ENCODE measurements around the gene APLF. TPM values are rescaled to one million over a fixed set of nuclear protein-coding genes. Genes with fewer than 3 reads are reported as not detected.
"Not testable (repeated sequence)": the region's sequence is repeated elsewhere in the genome, so short reads cannot be mapped to it uniquely, and the experiment has no call there.

APLF gene
- total and polyA plus RNA-seq, 8 donors, result 0.85 to 4.2 (median 1.9) TPM

DNA sequence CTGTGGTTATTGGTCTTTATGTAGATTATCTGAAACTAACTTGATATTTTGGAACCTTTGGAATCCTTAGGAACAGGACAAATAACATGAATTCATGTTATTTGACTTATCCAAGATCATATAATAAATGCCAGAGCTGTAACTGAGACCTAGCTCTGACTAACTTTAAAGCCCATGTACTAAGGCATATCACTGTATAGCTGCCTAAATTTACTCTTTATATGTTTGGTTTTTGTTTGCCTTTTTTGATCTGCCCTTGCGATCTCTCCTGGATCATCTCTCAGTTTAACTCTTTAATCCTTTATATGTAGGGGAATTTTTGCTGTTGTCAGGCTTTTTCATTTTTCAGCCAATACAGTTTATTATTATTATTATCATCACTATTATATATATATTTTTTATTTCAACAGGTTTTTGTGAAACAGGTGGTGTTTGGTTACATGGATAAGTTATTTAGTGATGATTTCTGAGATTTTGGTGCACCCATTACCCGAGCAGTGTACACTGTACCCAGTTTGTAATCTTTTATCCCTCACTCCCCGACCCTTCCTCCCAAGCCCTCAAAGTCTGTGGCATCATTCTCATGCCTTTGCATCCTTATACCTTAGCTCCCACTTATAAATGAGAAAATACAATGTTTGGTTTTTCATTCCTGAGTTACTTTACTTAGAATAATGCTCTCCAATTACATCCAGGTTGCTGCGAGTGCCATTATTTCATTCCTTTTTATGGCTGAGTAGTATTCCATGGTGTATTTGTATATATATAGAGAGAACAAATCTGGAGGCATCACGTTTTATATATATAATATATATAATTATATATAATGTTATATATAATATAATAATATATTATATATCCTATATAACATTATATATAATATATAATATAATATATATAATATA lies 48.9 kb downstream of the APLF start:
- Histone ChIP-seq H3K36me3 (no peaks in the 10 kb centered on the region), H3K9me3 (no peaks in the 10 kb centered on the region), H3K4me3 (no peak overlapping the region), H3K27me3 (no peaks in the 10 kb centered on the region), H3K27ac (no peak overlapping the region), H3K4me1 (peaks cover 0 to 4% (median 0%) of the 10 kb centered on the region in 3 donors)
- intact Hi-C loops (cut with DNase I), result no loop called here
- no peak for TF ChIP-seq CTCF (IDR thresholded peaks at IDR 0.05)
- WGBS, 2 donors, result 85% methylated on average over 5 of the region's 5 CpGs
- no peak for ATAC-seq
- FAIRE-seq, result peak; percentile 26
- no peak for DNase-seq

DNA sequence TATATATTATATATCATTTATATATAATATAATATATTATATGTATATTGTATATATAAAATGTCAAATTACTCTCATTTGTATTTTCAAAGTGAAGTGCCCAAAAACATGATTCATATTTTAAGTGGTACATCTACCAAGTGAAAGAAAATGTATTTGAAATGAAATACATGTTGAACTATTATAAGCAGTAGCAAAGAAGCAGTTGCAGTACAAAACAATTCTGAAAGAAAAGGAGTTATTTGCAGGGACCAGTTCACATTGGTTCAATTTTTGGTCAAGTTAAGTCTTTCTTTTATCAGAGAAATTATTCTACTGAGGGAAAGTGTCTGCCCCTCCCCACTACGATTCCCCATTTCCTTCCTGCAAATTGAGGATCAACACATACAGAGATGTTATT lies 51.9 kb downstream of the APLF start:
- Histone ChIP-seq H3K27me3 (no peaks in the 10 kb centered on the region), H3K4me1 (peaks cover 0 to 4% (median 0%) of the 10 kb centered on the region in 3 donors), H3K4me3 (no peak overlapping the region), H3K36me3 (no peaks in the 10 kb centered on the region), H3K9me3 (no peaks in the 10 kb centered on the region), H3K27ac (no peak overlapping the region)
- 90 to 97% methylated on average over 1 of the region's 1 CpG for WGBS, 2 donors
- no peak for FAIRE-seq
- ATAC-seq, result no peak
- DNase-seq, result no peak
- intact Hi-C loops (cut with DNase I), result no loop called here
- no peak for TF ChIP-seq CTCF (IDR thresholded peaks at IDR 0.05)

DNA sequence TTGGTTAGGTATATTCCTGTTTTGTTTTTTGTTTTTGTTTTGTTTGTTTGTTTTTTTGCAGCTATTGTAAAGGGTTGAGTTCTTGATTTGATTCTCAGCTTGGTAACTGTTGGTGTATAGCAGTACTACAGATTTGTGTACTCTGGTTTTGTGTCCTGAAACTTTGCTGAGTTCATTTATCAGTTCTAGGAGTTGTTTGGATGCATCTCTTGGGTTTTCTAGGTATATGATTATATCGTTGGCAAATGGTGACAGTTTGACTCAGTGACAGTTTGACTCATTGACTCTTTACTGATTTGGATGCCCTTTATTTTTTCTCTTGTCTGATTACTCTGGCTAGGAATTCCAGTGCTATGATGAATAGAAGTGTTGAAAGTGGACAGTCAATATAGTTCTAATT lies 53.7 kb downstream of the APLF start:
- intact Hi-C loops (cut with DNase I), result no loop called here
- H3K27ac ChIP-seq, result no peak overlapping the region
- no peaks in the 10 kb centered on the region for H3K27me3 ChIP-seq
- no peak overlapping the region for H3K4me3 ChIP-seq
- H3K36me3 ChIP-seq, result no peaks in the 10 kb centered on the region
- no peaks in the 10 kb centered on the region for H3K9me3 ChIP-seq
- FAIRE-seq (no peak), ATAC-seq (no peak), DNase-seq (no peak)
- WGBS, 2 donors, result 78 to 79% methylated on average over 1 of the region's 1 CpG
- no peaks in the 10 kb centered on the region for H3K4me1 ChIP-seq
- no peak for TF ChIP-seq CTCF (IDR thresholded peaks at IDR 0.05)

- H3K36me3 ChIP-seq; H3K4me3 ChIP-seq; H3K4me1 ChIP-seq; H3K9me3 ChIP-seq; H3K27me3 ChIP-seq; FAIRE-seq; H3K27ac ChIP-seq; ATAC-seq; intact Hi-C loops (cut with DNase I): not testable (repeated sequence)
- 95 to 96% methylated on average over 16 of the region's 16 CpGs for WGBS, 2 donors
- DNase-seq, result peak in 1 of 6 donors; percentile 24
These were observed 59.6 kb downstream of the APLF start for GRCh38 chr2:68526943-68527342.

- ATAC-seq; H3K4me1 ChIP-seq; FAIRE-seq; H3K36me3 ChIP-seq; H3K9me3 ChIP-seq; H3K27me3 ChIP-seq; intact Hi-C loops (cut with DNase I); H3K27ac ChIP-seq; H3K4me3 ChIP-seq: not testable (repeated sequence)
- WGBS, 2 donors, result 97 to 98% methylated on average over 38 of the region's 38 CpGs
- peak in 2 of 6 donors; percentile 43 to 55 for DNase-seq
These were observed 60.1 kb downstream of the APLF start for GRCh38 chr2:68527343-68528081.

DNA sequence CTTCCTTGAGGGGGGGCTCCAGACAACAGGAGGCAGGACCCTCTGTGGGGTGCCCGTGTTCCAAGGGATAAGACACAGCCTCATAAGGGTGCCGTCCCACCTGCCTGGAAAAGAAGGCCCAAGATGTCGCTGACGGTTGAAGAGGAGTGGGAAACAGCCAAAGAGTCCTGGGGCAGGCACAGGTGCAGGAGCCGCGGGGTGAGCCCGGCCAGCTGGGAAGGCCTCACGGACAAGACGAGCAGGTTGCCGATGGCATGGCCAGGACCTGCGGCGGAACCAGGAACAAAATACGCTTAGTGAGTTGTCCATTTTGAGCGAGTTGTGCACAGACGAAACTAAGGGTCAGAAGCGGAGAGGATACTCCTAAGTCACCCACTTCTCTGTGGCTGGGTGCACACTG lies 61.8 kb downstream of the APLF start:
- H3K27me3 ChIP-seq; H3K4me3 ChIP-seq; intact Hi-C loops (cut with DNase I); ATAC-seq; H3K27ac ChIP-seq; H3K4me1 ChIP-seq; FAIRE-seq; H3K36me3 ChIP-seq; H3K9me3 ChIP-seq: not testable (repeated sequence)
- peak in 1 of 6 donors; percentile 20 for DNase-seq
- WGBS, 2 donors, result 96 to 99% methylated on average over 15 to 16 of the region's 16 CpGs

GRCh38 chr2:68529651-68530050 lies 62.3 kb downstream of the APLF start:
- H3K4me3 ChIP-seq; H3K27me3 ChIP-seq; FAIRE-seq; H3K9me3 ChIP-seq; ATAC-seq; H3K36me3 ChIP-seq; H3K4me1 ChIP-seq; intact Hi-C loops (cut with DNase I); H3K27ac ChIP-seq: not testable (repeated sequence)
- WGBS, 2 donors, result 90 to 94% methylated on average over 6 to 17 of the region's 17 CpGs
- peak in 1 of 6 donors; percentile 59 for DNase-seq
